Natural killer cell (primary cell): Measurements from ENCODE around the gene PLCB4. TPM values are rescaled to one million over a fixed set of nuclear protein-coding genes. Genes with fewer than 3 reads are reported as not detected.

Experiments used
- ATAC-seq, 3 donors: fragments of 150-1000 bp in 2 of 3; fragments of 200-7000 bp in 1 of 3; cut with Tn5 transposase; 1 replicate in 1 of 3; 2 replicates in 2 of 3; pipeline ENCODE4 v1.10.0; 2021; ENCODE audit warnings: mild to moderate bottlenecking in 2 of 3, moderate library complexity in 2 of 3
- DNase-seq, 2 donors: peaks; one replicate each; pipeline versions ENCODE4 v3.0.0 to v3.0.0-alpha.2; 2013 to 2021; ENCODE audit warnings: mixed read lengths in 1 of 2
- H3K27ac ChIP-seq: one replicate; pipeline ENCODE4 v1.5.1; 2013; ENCODE audit warnings: mild to moderate bottlenecking, low read length
- H3K27me3 ChIP-seq: one replicate; pipeline ENCODE4 v1.6.1; 2013; ENCODE audit warnings: low read length; ENCODE audit not compliant: control insufficient read depth, insufficient read depth
- H3K36me3 ChIP-seq: one replicate; pipeline ENCODE4 v1.6.1; 2013; ENCODE audit warnings: low read length; ENCODE audit not compliant: control insufficient read depth, insufficient read depth
- H3K4me1 ChIP-seq: one replicate; pipeline ENCODE4 v1.6.1; 2013; ENCODE audit warnings: low read length; ENCODE audit not compliant: control insufficient read depth, insufficient read depth
- H3K4me3 ChIP-seq: one replicate; pipeline ENCODE4 v1.5.1; 2013; ENCODE audit warnings: low read length
- H3K9me3 ChIP-seq: one replicate; pipeline ENCODE4 v1.6.1; 2013; ENCODE audit warnings: low read length; ENCODE audit not compliant: control insufficient read depth, insufficient read depth
- H3K27ac Mint-ChIP-seq, 2 donors: one replicate each; pipeline ENCODE4 v1.8.0; 2022; ENCODE audit warnings: mild to moderate bottlenecking in 2 of 2, mixed read lengths in 2 of 2, moderate library complexity in 1 of 2
- H3K27me3 Mint-ChIP-seq, 2 donors: one replicate each; pipeline ENCODE4 v1.8.0; 2022; ENCODE audit warnings: low read depth in 2 of 2, mixed read lengths in 2 of 2
- H3K36me3 Mint-ChIP-seq: one replicate; pipeline ENCODE4 v1.8.0; 2022; ENCODE audit warnings: mixed read lengths
- H3K4me1 Mint-ChIP-seq, 2 donors: one replicate each; pipeline ENCODE4 v1.8.0; 2022; ENCODE audit warnings: mixed read lengths in 2 of 2
- H3K4me3 Mint-ChIP-seq: one replicate; pipeline ENCODE4 v1.8.0; 2022; ENCODE audit warnings: mild to moderate bottlenecking, moderate library complexity, mixed read lengths
- H3K9me3 Mint-ChIP-seq, 2 donors: one replicate each; pipeline ENCODE4 v1.8.0; 2022; ENCODE audit warnings: mixed read lengths in 2 of 2
- CTCF ChIP-seq: fragments of 200-600 bp; IDR thresholded peaks from one replicate; pipeline ENCODE4 v1.8.0; 2022; ENCODE audit warnings: antibody characterized with exemption
- WGBS: methylation state at CpG from one replicate; pipeline ENCODE4 v1.1.7; 2013; ENCODE audit warnings: missing lambda C conversion rate; ENCODE audit not compliant: insufficient coverage; 5-methylcytosine and 5-hydroxymethylcytosine counted together
- intact Hi-C: fragments of 100-400 bp; cut with micrococcal nuclease; formaldehyde crosslinking; loops from one replicate; pipeline ENCODE4 v1.14.2; 2022
- total RNA-seq, 4 donors: library from RNA; stranded (reverse); fragments of 120-200 nt in 1 of 4; gene quantifications; one replicate each; pipeline versions ENCODE4 v1.2.3 to v1.2.4, GENCODE V29; 2013 to 2022

The PLCB4 gene
- total RNA-seq, 3 donors from 2014 or later (not counting 1 experiment from before 2014, with no cell fraction given): 0.05 to 0.40 TPM; not detected in 1

- no peaks in the 10 kb centered on the region for H3K9me3 Mint-ChIP-seq
- DNase-seq: no peak
- intact Hi-C loops: no loop called here
Observed at GRCh38 chr20:9518576-9519175, 449.8 kb downstream of the PLCB4 start.

GRCh38 chr20:9520086-9520485 lies 451.2 kb downstream of the PLCB4 start:
- Histone ChIP-seq H3K27me3 (peaks cover 10% of the 10 kb centered on the region), H3K9me3 (no peaks in the 10 kb centered on the region), H3K4me3 (no peak overlapping the region), H3K4me1 (peaks cover 12% of the 10 kb centered on the region), H3K27ac (no peak overlapping the region), H3K36me3 (no peaks in the 10 kb centered on the region)
- no peak for ATAC-seq
- no peaks in the 10 kb centered on the region for H3K9me3 Mint-ChIP-seq
- H3K27me3 Mint-ChIP-seq: peaks cover 24 to 25% of the 10 kb centered on the region in 2 donors
- TF ChIP-seq CTCF: no peak
- 79% methylated on average over 4 of the region's 4 CpGs for WGBS
- no peak overlapping the region for H3K4me3 Mint-ChIP-seq
- no peaks in the 10 kb centered on the region for H3K4me1 Mint-ChIP-seq
- no peaks in the 10 kb centered on the region for H3K36me3 Mint-ChIP-seq
- no peak for DNase-seq
- no peak overlapping the region for H3K27ac Mint-ChIP-seq
- intact Hi-C loops: no loop called here

More at GRCh38 chr20:9518576-9519175, 449.8 kb downstream of the PLCB4 start:
- no peak for TF ChIP-seq CTCF
- Mint-ChIP-seq H3K27me3 (peaks cover 32 to 38% of the 10 kb centered on the region in 2 donors), H3K4me3 (no peak overlapping the region), H3K36me3 (no peaks in the 10 kb centered on the region), H3K4me1 (no peaks in the 10 kb centered on the region), H3K27ac (no peak overlapping the region)
- 27% methylated on average over 7 of the region's 8 CpGs for WGBS
- H3K27me3 ChIP-seq: peaks cover 17% of the 10 kb centered on the region
- no peak for ATAC-seq
- no peaks in the 10 kb centered on the region for H3K36me3 ChIP-seq
- H3K27ac ChIP-seq: no peak overlapping the region
- H3K4me3 ChIP-seq: no peak overlapping the region
- no peaks in the 10 kb centered on the region for H3K9me3 ChIP-seq
- peaks cover 12% of the 10 kb centered on the region for H3K4me1 ChIP-seq

GRCh38 chr20:9523636-9524035 lies 454.7 kb downstream of the PLCB4 start:
- H3K9me3 Mint-ChIP-seq: no peaks in the 10 kb centered on the region
- no peak for ATAC-seq
- no peak for TF ChIP-seq CTCF
- H3K4me3 Mint-ChIP-seq: no peak overlapping the region
- H3K27me3 Mint-ChIP-seq: peaks cover 3 to 4% of the 10 kb centered on the region in 2 donors
- Histone ChIP-seq H3K36me3 (no peaks in the 10 kb centered on the region), H3K27me3 (no peaks in the 10 kb centered on the region), H3K27ac (no peak overlapping the region), H3K4me3 (no peak overlapping the region), H3K4me1 (no peaks in the 10 kb centered on the region), H3K9me3 (no peaks in the 10 kb centered on the region)
- DNase-seq: no peak
- H3K27ac Mint-ChIP-seq: no peak overlapping the region
- H3K4me1 Mint-ChIP-seq: no peaks in the 10 kb centered on the region
- WGBS: 85% methylated on average over 2 of the region's 3 CpGs
- intact Hi-C loops: no loop called here
- no peaks in the 10 kb centered on the region for H3K36me3 Mint-ChIP-seq
